ENCODE measurements around the gene SFMBT2.

The SFMBT2 gene

DNA sequence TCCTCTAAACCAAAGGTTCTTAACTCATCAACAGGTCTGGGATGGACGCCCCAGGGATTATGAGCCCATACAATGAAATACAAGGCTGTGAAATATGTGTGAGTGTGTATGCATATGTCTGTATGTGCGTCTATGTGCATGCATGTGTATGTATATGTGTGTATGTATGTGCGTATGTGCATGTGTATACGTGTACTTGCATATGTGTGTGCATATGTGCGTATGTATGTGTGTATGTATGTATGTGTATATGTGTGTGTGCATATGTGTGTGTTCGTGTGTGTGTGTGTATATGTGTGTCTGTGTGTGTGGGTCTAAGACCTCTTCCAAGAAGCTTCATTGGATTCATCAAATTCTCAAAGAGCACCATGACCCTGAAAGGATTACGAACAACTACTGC, 112.3 kb downstream of the SFMBT2 start:
- no peak for DNase-seq (ENCODE audit: low read depth)

DNA sequence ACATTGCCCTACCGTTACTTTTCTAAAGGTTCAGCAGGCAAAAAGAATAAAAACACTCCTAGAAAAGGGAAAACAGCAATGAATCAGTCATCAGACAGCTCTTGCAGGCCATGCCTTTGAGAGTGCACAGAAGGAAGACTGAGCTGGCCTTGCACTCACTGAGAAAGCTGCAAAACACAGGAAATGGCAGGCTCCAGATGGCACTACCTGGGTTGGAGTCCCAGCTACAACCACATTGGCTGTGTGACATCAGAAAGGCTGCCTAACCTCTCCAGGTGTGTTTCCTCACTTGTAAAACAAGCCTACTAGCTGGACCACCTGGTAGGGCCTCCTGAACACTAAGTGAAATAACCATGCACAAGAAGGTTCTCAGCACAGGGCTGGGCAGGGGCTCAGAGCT, 113.7 kb downstream of the SFMBT2 start:
- no peak for DNase-seq (ENCODE audit: low read depth)

DNA sequence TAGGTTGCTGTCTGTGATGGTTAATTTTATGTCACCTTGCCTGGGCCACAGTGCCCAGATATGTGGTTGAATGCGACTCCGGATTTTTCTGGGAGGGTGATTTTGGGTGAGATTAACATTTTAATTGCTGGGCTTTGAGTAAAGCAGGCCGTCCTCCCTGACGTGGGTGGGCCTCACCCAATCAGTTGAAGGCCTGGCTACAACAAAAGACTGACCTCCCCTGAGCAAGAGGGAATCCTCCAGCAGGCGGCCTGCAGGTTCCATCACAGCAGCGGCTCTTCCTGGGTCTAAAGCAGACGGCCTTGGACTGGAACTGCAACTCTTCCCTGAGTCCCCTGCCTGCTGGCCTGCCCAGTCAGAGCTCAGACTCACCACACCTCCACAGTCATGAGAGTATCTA, 114.2 kb downstream of the SFMBT2 start:
- DNase-seq (ENCODE audit: low read depth), result no peak

DNA sequence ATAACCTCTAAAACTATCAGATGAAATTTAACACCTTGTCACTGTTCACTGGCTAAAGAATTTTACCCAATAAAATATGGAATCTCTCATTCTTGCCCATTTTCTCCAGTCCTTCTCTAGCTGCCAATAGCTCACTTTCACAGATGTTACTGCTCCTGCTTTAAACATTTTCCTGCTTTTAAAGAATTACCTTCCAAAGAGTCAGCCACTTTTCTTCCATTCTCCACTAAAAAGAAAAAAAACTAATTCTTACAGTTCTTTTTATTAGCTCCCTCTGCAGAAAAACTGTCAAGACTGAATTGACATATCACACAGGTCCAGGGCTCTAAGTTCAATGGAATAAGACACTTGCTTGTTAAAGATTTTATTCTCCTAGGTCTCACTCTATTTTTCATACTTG, 114.8 kb downstream of the SFMBT2 start:
- DNase-seq (ENCODE audit: low read depth), result no peak

DNA sequence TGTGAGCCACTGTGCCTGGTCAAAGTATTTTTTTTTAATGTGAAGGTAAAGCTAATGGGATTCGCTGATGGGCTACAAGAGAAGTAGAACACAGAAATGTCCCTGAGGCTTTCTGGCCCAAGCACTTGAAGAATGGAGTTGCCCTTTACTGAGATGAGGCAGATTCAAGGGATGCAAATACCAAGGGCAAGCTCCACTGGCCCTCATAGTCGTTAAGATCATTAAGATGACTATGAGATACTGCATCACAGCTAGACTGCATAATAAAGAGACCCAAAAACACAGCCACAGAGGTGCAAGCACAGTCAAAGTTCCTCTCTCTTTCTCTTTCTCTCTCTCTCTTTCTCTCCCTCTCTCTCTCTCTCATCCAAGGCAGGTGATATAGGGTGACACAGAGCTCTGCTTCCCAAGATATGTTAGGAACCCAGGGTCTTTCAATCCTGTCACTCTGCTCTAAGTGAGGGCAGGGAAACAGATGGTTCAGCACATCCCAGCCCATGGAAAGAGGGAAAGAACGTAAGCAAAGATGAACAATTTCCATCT, 117.4 kb downstream of the SFMBT2 start:
- DNase-seq (ENCODE audit: low read depth), result no peak

DNA sequence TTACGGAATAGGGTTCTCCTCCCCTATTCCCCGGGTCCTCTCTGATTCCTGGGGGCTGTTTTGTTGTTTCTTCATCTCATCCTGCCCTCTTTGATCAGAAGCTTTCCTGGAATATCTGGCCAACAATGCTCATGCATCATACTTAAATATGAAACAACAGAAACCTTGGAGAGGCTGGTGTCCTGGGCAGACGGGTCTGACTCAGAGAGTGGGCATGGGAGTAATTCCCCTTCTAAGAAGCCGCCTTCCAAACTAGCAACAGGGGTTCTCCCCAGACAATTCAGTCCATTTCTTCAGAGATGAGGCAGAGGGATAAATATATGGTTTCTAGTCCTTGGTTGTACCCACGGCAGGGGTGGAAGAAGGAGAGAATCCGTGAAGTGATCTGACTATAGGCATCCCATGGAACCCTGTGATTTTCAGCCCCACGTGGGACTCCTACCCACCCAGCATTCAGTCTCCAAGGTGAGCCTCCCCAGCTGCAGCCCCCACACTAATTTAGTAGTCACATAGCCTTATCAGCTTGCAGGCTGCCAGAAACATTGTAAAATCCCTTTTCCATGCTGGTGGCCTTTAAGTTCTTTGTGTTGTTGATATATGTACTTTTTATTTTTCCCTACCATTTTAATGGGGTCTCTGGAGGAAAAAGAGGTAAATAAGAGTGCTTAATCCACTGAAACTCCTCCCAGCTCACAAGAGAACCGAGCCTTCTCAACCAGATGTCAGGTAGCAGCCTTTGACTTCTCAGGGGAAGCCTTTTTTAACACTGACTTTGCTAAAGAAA, 119.2 kb downstream of the SFMBT2 start:
- DNase-seq (ENCODE audit: low read depth), result no peak

DNA sequence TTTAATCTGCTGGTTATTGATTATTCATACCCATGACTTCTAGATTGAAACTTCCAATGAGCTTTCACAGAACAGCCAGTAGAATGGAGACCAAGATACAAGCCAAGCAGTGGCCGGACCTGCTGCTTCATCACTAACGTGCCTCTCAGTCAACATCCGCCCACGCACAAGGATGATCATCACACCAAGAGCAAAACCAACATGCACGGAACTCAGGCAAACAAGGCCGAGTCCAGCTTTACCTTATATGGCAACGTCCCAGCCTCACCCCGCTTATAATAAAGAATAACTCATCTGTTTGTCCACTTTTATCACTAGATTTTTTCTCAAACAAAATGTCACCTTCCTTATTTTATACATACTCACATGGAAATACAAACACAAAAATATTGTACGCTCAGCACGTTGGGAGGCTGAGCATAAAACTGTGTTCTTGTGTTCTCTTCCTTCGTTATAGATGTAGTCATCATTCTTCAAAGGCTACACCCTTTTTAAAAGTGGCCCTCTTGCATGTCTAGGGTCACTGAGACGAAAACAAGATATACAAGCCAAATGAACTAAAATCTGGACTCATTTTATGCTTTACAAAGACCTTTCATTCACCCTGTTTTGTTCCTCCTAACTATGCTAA, 122.7 kb downstream of the SFMBT2 start:
- no peak for DNase-seq (ENCODE audit: low read depth)

DNA sequence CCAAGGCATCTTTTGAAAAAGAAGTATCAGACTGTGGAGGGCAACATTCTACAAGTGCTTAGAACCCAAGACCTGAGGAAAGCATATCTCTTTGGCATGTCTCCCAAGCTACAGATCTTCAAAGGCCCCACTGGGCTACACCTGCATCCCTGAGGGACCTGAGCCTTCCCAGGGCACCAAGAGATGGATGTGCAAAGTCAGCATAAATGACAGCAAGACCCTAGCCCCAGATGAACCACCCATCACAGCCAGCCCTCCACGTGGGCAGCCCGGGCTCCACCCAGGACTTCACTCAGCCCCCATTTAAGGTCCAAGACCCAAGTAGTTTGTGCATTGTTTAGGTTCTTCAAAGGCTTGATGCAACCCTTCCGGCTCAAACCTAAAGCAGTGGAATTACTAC, 123.5 kb downstream of the SFMBT2 start:
- no peak for DNase-seq (ENCODE audit: low read depth)

DNA sequence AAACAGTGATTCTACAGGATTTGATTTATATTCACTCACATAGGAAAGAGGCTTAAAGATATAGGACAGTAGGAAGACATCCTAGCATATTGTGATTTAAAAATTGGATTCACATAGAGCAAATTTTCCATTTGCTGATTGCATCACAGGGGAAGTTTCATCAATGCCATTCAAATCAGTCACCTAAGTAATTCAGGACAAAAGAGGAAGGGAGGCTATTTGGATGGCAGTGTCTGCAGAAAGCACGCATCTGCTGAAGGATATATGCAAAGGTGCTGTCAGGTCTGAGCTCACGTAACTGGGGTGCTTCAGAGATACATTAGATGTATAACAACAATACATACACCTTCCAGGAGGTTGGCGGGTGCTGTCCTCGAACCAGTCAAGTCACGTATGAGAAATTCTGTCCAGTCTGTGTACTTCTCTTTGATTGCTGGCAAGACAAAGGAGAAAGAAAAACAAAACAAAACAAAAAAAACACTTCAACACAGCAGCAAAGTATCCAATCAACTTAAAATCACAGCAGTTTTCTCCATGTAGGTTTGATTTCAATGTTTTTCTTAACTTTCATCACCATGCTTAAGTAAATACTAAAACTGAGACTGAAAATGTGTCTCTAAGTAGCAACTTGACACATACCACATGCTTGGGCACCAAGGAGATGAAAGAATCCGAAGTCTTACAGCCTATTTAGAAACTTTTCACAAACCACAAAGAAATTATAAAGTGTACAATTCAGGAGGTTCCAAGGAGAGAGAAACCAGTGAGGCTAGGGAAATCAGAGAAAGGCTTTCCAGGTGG, 125.1 kb downstream of the SFMBT2 start:
- DNase-seq (ENCODE audit: low read depth), result no peak

DNA sequence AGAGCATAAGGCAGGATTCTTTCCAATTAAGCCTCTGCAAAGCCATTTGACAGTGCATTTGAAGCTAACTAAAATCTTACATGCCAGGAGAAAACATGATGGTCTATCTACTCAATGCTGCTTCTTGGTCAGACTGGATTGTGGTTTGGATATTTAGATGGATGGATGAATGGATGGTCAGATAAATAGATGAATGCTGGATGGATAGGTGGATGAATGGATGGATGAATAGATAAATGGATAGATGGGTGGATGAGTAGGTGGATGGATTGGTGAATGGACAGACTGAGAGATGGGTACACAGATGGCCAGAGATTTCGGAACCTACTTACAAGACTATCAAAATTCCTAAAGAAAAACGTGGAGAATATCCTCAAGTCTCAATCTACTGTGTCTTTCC, 127.6 kb downstream of the SFMBT2 start:
- DNase-seq (ENCODE audit: low read depth), result no peak

DNA sequence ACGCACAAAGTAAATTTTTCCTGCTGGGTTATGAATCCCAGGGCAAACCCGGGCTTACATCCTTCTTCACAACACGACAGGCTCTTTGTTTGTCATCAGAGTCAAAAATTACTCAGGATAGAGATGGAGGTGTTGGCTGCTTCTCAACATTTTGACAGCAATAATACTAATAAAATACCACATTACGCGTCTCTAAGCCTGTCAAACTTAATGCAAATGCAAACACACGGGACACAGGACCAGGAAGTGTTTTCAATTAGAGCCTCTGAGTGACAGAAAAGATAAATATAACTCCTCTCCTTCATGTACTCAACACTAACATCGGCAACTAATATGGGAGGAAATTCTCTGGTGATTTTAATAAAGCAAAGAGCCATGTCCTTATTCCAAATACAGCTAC, 128.4 kb downstream of the SFMBT2 start:
- no peak for DNase-seq (ENCODE audit: low read depth)

DNA sequence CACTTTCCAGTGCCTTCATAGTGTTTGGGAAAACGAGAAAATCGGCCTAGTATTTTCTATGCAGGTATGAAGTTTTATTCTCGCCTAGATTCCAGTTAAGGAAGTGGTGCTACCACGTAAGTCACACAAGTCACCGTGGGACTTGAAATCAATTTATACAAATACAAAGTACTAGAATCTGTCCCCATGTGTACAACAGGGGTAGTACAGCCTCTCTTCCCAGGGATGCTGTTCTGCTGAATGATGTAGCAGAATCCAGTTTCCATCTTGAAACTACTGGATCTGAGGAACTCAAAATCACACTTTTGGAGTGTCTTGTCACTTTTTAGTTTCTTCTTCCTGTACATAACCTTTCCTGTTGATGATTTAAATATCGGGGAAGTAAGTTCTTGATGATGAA, 129.4 kb downstream of the SFMBT2 start:
- no peak for DNase-seq (ENCODE audit: low read depth)

DNA sequence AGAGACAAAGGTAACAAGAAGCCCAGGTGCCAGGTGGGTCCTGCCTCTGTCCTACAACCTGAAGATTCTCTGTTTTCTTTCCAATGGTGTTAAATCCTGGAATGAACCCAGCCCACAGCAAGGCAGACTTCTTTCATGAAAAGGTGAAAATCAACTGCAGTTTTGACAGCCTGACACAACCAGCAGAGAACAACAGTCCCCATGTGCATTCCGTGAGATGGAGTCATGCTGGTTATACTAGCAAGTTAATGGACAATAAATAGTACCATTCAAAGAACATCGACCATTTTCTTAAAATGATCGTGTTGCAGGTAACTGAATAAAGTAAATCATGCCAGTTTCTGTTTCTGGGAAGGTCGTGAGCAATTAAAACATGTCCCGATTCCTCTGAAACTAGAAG, 131.5 kb downstream of the SFMBT2 start:
- DNase-seq (ENCODE audit: low read depth), result no peak

DNA sequence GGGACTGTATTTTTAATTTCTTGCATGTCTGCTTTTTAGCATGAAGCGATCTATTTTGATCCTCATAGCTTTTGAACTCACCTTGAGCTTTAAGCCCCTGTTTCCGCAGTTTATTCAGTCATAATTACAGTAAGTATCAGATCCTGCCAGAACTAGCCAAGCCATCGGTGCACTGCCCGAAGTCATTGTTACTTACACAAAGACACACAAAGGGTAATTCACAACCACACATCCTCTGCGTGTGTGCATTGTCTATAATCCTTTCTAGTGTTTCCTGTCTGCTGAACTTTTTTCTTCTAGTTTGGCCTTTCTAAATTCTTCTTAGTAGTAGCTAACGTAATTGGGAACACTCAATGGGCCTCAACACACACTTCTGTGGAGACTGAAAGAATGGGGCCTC, 133.0 kb downstream of the SFMBT2 start:
- no peak for DNase-seq (ENCODE audit: low read depth)

DNA sequence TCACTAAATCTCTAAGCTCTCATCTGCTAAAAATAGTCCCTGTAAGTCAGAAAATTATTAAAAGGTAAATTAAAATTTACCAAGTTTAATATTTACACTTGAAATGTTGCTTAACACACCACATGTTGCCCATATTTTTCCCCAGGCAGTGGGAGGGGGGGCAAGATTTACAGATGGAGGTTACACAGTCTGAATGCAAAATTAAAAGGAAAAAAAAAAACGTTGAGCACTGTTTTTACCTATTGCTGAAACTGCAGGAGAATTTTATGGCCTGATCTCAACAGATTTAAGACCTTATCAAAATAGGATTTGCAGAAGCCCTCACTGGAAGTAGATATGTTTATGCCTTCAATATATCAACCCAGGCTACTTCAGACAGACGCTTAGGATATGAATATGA, 133.4 kb downstream of the SFMBT2 start:
- no peak for DNase-seq (ENCODE audit: low read depth)

DNA sequence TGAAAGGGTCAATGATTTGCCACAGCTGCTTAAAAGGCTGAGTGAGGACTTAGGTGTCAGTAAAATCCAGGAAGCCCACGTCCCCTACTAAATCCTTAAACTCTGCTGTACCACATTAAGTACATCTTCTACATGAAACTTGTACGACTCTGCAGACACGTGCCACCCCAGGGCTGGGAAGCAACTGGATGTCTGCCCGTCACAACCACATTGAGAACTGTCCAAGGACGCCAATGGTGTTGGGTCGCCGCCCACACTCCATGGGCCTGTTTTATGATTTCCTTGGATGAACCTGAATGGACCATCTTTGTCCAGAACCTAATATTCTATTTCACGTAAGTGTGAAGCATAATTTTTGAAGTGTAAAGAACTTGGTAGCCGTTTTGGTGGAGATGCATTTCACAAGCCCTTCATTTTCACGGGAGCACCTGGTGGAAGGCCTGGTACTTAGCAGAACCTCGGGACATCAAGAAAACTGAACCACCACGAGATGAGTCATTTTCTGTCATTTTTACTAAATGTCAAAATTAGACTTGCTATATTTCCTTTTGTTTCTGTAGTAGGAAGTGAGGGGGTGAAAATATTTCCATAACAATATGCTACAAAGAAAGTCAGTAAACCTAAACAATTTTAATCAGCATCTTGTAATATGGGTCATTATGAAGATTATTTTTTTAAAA, 134.9 kb downstream of the SFMBT2 start:
- no peak for DNase-seq (ENCODE audit: low read depth)

DNA sequence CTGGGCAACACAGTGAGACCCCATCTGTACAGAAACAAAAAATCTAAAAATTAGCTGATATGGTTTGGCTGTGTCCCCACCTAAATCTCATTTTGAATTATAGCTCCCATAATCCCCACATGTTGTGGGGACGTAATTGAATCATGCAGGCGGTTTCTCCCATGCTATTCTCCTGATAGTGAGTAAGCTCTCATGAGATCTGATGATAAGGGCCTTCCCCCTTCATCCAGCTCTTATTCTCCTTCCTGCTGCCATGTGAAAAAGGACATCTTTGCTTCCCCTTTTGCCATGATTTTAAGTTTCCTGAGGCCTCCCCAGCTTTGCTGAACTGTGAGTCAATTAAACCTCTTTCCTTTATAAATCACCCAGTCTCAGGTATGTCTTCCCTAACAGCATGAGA, 136.5 kb downstream of the SFMBT2 start:
- DNase-seq (ENCODE audit: low read depth), result no peak

DNA sequence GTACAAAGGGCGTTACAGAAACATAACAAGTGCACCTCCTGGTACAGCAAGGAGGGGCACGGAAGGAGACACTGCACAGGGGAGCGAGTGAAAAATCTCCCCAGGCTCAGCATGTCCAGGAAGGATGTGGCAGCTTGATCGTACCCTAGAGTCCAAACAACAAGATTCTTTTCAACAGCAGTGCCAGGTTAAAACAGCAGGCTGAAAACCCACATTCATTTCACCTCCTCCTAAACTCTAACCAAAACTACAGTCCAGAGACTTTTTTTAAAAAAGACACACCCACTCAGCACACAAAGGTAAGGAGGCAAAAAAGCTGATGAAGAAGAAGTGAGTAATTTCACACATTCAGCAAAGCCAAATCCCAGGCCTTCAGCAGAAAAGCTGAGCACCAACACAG, 138.8 kb downstream of the SFMBT2 start:
- no peak for DNase-seq (ENCODE audit: low read depth)

DNA sequence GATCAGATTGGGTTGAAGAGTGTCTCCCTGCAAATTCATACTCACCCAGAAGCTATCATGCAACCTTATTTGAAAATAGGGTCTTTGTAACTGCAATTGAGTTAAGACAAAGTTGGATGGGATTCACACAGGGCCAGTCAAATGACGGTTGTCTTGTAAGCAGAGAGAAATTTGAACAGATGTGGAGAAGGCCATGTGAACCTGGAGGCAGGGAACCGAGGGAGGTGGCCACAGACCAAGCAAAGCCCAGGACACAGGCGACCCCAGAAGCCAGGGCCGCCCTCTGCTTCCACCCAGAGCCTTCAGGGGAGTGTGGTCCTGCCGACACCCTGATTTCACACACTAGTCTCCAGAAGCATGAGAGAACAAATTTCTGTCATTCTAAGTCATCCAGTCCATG, 140.8 kb downstream of the SFMBT2 start:
- DNase-seq (ENCODE audit: low read depth), result no peak

DNA sequence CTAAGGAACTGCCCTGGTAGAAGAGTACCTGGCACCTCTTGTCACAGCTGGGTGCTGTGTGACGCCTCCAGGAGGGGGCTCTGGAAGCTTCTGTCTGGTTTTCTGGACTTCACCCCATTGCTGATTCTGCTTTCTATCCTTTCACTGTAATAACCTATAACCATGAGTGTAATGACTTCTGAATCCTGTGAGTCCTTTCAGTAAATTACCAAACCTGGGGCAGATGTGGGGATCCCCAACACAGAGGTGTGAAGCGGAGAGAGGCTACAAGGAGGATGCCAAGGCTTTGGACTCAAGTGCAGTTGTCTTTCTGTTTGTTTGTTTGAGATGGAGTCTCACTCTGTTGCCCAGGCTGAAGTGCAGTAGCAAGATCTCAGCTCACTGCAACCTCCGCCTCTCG, 143.7 kb downstream of the SFMBT2 start:
- no peak for DNase-seq (ENCODE audit: low read depth)

DNA sequence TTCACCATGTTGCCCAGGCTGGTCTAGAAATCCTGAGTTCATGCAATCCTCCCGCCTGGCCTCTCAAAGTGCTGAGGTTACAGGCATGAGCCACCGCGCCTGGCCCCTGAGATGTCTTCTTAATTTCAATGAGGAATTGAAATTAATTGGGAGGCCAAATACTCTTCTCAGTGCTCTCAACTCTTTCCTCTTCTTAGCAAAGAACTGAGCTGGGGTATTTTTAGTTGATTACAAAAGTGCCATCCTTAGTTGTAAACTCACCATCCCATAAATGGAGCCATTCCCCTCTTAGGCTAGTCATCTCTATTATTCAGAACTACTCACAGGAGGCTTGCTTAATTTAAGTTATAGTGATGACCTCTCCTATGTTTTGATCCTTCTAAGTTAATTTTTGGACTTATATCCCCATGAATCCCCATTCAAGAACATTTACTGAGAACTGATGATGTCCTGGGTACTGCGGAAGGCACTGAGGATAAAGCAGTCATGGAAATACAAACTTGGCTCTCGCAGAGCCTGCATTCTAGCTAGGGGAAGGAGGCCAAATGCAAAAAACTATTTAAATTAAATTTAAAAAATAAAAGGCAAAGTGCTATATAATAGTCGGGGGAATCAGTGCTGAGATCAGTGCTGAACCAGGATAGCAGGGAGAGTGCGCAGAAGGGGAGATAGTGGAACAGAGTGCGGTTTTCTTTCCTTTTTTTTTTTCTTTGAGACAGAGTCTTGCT, 145.3 kb downstream of the SFMBT2 start:
- no peak for DNase-seq (ENCODE audit: low read depth)

DNA sequence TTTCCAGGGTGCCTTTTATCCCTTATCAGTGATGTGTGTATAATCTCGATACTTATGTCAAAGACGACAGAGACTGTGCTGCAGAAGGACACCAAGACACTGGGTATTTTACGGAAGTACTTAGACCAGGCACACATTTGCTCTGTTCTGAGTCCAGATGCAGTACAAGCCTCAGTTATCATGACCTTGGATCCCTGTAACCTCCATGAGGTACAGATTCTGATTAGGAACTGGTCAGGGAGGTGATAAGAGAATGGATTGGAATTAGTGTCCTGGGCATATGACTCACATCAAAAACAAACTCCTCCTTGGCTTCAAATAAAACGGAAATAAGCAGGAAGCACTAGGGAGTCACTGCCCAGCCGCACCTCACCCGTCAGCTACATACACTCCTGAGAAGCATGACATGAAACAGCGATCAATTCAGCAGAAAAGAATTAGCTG, 146.5 kb downstream of the SFMBT2 start:
- DNase-seq (ENCODE audit: low read depth), result no peak
